Lung (tissue), 12 donors: ENCODE data around the gene RPS6KA2. TPM values are rescaled to one million over a fixed set of nuclear protein-coding genes. Genes with fewer than 3 reads are reported as not detected.

Experiments
- ATAC-seq: fragments of 200-7000 bp; cut with Tn5 transposase; one replicate; pipeline ENCODE4 v1.9.1; 2020; ENCODE audit warnings: moderate number of reproducible peaks; ENCODE audit not compliant: insufficient read depth, low FRiP score
- DNase-seq, 3 donors: peaks; one replicate each; pipeline ENCODE4 v3.0.0-alpha.2; 2013 to 2017
- H3K27ac ChIP-seq, 2 donors: one replicate each; pipeline ENCODE4 v1.5.1; 2013; ENCODE audit warnings: mild to moderate bottlenecking in 2 of 2, moderate library complexity in 2 of 2, control low read depth in 1 of 2, inconsistent platforms in 1 of 2, low read depth in 1 of 2, low read length in 1 of 2
- H3K27me3 ChIP-seq, 3 donors: one replicate each; pipeline ENCODE4 v1.5.1; 2013; ENCODE audit warnings: low read length in 2 of 3; ENCODE audit not compliant: control insufficient read depth in 3 of 3, insufficient read depth in 3 of 3
- H3K36me3 ChIP-seq, 4 donors: one replicate each; pipeline ENCODE4 v1.5.1; 2013; ENCODE audit warnings: low read length in 4 of 4, mild to moderate bottlenecking in 1 of 4, moderate library complexity in 1 of 4; ENCODE audit not compliant: control insufficient read depth in 4 of 4, insufficient read depth in 4 of 4
- H3K4me1 ChIP-seq, 5 donors: one replicate each; pipeline ENCODE4 v1.5.1; 2013; ENCODE audit warnings: low read length in 5 of 5, mild to moderate bottlenecking in 2 of 5, moderate library complexity in 1 of 5; ENCODE audit not compliant: control insufficient read depth in 5 of 5, insufficient read depth in 5 of 5
- H3K4me3 ChIP-seq: one replicate; pipeline ENCODE4 v1.5.1; 2013; ENCODE audit warnings: mild to moderate bottlenecking, control low read depth, moderate library complexity
- H3K9ac ChIP-seq, 2 donors: one replicate each; pipeline ENCODE4 v1.5.1; 2013; ENCODE audit warnings: low read length in 2 of 2, control low read depth in 1 of 2; ENCODE audit not compliant: insufficient read depth in 1 of 2
- H3K9me3 ChIP-seq, 4 donors: one replicate each; pipeline ENCODE4 v1.5.1; 2013; ENCODE audit warnings: low read length in 3 of 4, mild to moderate bottlenecking in 1 of 4, moderate library complexity in 1 of 4; ENCODE audit not compliant: control insufficient read depth in 4 of 4, insufficient read depth in 3 of 4
- CTCF ChIP-seq: IDR thresholded peaks from 2 replicates; pipeline ENCODE4 v1.5.1; 2012; ENCODE audit warnings: mild to moderate bottlenecking; ENCODE audit errors: control extremely low read depth, extremely low read depth
- WGBS, 2 donors: extraction: QIAGEN DNeasy Blood & Tissue Kit; methylation state at CpG; one replicate each; pipeline ENCODE4 v1.1.7; 2013; 5-methylcytosine and 5-hydroxymethylcytosine counted together
- polyA plus RNA-seq, 2 donors: library from polyadenylated mRNA; stranded (reverse); fragments of 200-250 nt; gene quantifications; one replicate each; pipeline ENCODE4 v1.2.1, GENCODE V29; 2013
- total RNA-seq, 2 donors: library from RNA; depleted of rRNA in 1 of 2; stranded (reverse); fragments of >200 nt in 1 of 2; gene quantifications; one replicate each; pipeline ENCODE4 v1.2.1, GENCODE V29; 2014 to 2021
- donor health status: control.
- donor health status: control.
- donor health status: Bipolar disorder and iron deficiency.
- donor health status: healthy.
- donor health status: DM: yes; HTN: yes; CAD: no.

RPS6KA2 gene
- total and polyA plus RNA-seq, 4 donors = 61.9 to 185 (median 105) TPM

GRCh38 chr6:166646716-166647115, 19.7 kb upstream of the RPS6KA2 start:
- TF ChIP-seq CTCF = no peak
- H3K9ac ChIP-seq = no peak overlapping the region
- WGBS, 2 donors = 93 to 95% methylated on average over 9 of the region's 9 CpGs
- H3K4me1 ChIP-seq = no peaks in the 10 kb centered on the region
- peaks cover 0 to 4% (median under 1%) of the 10 kb centered on the region in 4 donors for H3K9me3 ChIP-seq
- DNase-seq (no peak), ATAC-seq (no peak)
- H3K36me3 ChIP-seq = no peaks in the 10 kb centered on the region
- H3K27ac ChIP-seq = no peak overlapping the region
- H3K27me3 ChIP-seq = peaks cover 0 to 6% (median 0%) of the 10 kb centered on the region in 3 donors
- no peak overlapping the region for H3K4me3 ChIP-seq

GRCh38 chr6:166645896-166646295, 18.8 kb upstream of the RPS6KA2 start:
- Histone ChIP-seq H3K9me3 (peaks cover 0 to 4% (median under 1%) of the 10 kb centered on the region in 4 donors), H3K9ac (no peak overlapping the region), H3K27ac (no peak overlapping the region), H3K36me3 (no peaks in the 10 kb centered on the region), H3K27me3 (peaks cover 0 to 6% (median 0%) of the 10 kb centered on the region in 3 donors), H3K4me3 (no peak overlapping the region), H3K4me1 (no peaks in the 10 kb centered on the region)
- WGBS, 2 donors = 89 to 90% methylated on average over 8 of the region's 8 CpGs
- ATAC-seq (no peak), DNase-seq (no peak)
- TF ChIP-seq CTCF = no peak

GRCh38 chr6:166644681-166645080, 17.6 kb upstream of the RPS6KA2 start:
- peaks cover 0 to 4% (median under 1%) of the 10 kb centered on the region in 4 donors for H3K9me3 ChIP-seq
- WGBS, 2 donors = 94 to 100% methylated on average over 1 of the region's 1 CpG

More at GRCh38 chr6:166644681-166645080, 17.6 kb upstream of the RPS6KA2 start:
- ATAC-seq (no peak), DNase-seq (no peak)
- Histone ChIP-seq H3K27me3 (peaks cover 0 to 6% (median 0%) of the 10 kb centered on the region in 3 donors), H3K4me1 (peaks cover 0 to 11% (median 0%) of the 10 kb centered on the region in 5 donors), H3K4me3 (no peak overlapping the region), H3K27ac (no peak overlapping the region), H3K9ac (no peak overlapping the region), H3K36me3 (no peaks in the 10 kb centered on the region)
- TF ChIP-seq CTCF = no peak
